Right ventricle myocardium superior (tissue), 1 donor: ENCODE measurements around the gene COP1. TPM values are rescaled to one million over a fixed set of nuclear protein-coding genes. Genes with fewer than 3 reads are reported as not detected.

Source experiments
- ATAC-seq: fragments of 200-7000 bp; cut with Tn5 transposase; one replicate; pipeline ENCODE4 v1.9.1; 2020; ENCODE audit warnings: mild to moderate bottlenecking; ENCODE audit not compliant: poor library complexity
- DNase-seq: peaks from one replicate; pipeline ENCODE4 v3.0.0-alpha.2; 2020
- intact Hi-C: fragments of 100-400 bp; cut with DNase I; formaldehyde crosslinking; loops from one replicate; pipeline ENCODE4 v1.11.2; 2022
- total RNA-seq: library from RNA; stranded (reverse); fragmentation: NEBNext Ultra II Directional; extraction: Animal tissue kit (Norgen Biotek cat#: 25700); gene quantifications from one replicate; pipeline ENCODE4 v1.2.1, GENCODE V29; 2021
- donor health status: DM: no; HTN: yes; CAD: no; lungs with severe emphysema.

Gene COP1
- total RNA-seq, 1 donor from 2014 or later, result 20.5 TPM

DNA sequence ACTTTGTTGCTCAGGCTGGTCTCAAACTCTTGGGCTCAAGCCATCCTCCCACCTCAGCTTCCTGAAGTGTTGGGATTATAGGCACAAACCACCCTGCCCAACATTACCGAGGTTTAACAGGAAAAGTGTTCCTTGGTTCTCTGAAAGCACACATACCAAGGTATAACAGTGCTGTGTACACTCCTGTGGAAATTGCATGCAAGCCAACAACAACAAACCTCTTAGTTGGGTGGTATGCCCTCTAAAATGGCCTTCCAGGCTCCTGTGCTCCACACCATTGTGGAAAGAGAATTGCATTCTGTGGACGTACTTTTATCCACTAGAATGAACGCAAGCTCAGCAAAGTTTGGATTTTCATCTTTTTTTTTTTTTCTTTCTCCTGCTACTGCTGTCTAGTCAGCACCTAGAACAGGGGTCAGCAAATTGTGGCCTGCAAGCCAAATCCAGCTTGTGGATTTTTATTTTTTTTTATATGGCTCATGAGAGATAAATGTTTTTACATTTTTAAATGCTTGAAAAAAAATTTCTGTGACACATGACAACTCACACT, 271.4 kb downstream of the COP1 start:
- intact Hi-C loops, result no loop called here
- ATAC-seq (no peak), DNase-seq (no peak)

DNA sequence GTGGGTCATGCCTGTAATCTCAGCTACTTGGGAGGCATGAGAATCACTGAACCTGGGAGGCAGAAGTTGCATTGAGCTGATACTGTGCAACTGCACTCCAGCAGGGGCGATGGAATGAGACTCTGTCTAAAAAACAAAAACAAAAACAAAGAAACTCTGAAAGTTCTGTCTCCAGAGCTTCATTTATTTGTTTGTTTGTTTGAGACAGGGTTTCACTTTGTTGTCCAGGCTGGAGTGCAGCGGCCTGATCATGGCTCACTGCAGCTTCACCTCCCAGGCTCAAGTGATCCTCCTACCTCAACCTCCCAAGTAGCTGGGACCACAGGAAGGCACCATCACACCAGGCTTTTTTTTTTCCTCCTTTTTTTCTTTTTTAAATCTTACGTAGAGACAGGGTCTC, 271.9 kb downstream of the COP1 start:
- DNase-seq (no peak), ATAC-seq (no peak)
- intact Hi-C loops, result no loop called here

- intact Hi-C loops, result no loop called here
- DNase-seq, result no peak
Measured at GRCh38 chr1:175933801-175934200, 273.3 kb downstream of the COP1 start.

GRCh38 chr1:175927944-175928343, 279.1 kb downstream of the COP1 start:
- ATAC-seq, result no peak
- intact Hi-C loops, result no loop called here
- DNase-seq, result no peak

More at GRCh38 chr1:175933801-175934200, 273.3 kb downstream of the COP1 start:
- no peak for ATAC-seq

- intact Hi-C loops, result no loop called here
- ATAC-seq (no peak), DNase-seq (no peak)
Measured at GRCh38 chr1:175922254-175922881, 284.7 kb downstream of the COP1 start.

DNA sequence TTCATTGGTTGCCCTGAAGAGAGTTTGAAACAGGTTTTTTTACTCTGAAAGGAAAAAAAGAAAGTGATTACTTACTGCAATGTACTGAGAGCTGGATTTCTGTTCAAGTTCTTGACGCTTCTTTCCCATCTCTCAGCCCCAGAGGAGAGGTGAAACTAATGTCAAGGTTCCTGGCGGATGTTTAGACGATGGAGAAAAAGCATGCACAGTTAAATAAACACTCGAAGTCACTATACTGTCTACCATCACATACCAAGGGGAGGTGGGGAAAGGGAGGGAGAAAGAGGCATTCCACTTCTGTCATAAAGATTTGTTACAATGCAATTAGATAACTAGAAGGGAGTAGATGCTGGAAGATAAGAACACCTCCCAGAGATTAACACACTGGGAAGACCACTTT, 286.7 kb downstream of the COP1 start:
- DNase-seq, result no peak
- intact Hi-C loops, result no loop called here
- no peak for ATAC-seq

DNA sequence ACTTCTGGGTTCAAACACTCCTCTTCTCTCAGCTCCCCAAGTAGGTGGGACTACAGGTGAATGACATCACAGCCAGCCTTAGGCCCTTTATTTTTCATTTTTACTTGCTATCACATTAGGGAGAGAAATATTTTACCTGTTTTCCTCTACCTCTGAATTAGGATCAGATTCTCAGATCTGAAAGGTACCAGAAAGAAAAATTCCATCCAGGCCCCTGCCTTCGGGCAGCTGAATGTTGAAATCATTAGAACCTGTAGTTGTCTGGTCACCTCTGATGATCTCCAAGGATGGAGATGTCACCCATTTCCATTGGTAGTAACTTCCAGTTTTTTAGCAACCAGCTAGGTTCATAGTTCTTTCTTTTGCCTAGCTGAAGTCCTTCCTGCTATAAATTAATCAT, 288.1 kb downstream of the COP1 start:
- intact Hi-C loops, result no loop called here
- ATAC-seq, result no peak
- DNase-seq, result no peak

DNA sequence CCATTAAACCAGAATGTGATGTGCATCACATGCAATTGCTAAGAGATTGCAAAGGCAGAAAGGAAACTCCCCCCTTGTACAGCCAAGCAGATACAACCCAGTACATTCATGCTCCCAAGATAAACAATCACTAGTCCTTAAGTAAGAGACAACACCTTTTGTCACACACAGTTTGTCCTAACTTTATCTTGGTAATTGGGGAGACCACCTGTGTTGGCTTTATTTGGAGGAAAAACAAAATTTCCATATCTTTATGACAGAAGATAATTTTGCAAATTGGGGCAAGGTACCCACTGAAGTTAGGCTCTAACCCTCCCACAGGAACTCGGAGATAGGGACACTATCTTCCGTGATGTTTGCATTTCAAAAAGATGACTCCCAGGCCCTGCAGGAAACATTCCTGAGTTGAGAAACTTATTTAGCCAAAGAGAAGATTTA, 288.7 kb downstream of the COP1 start:
- intact Hi-C loops, result no loop called here
- no peak for DNase-seq
- no peak for ATAC-seq

GRCh38 chr1:175914115-175914514, 293.0 kb downstream of the COP1 start:
- intact Hi-C loops, result no loop called here
- no peak for DNase-seq
- ATAC-seq, result no peak

DNA sequence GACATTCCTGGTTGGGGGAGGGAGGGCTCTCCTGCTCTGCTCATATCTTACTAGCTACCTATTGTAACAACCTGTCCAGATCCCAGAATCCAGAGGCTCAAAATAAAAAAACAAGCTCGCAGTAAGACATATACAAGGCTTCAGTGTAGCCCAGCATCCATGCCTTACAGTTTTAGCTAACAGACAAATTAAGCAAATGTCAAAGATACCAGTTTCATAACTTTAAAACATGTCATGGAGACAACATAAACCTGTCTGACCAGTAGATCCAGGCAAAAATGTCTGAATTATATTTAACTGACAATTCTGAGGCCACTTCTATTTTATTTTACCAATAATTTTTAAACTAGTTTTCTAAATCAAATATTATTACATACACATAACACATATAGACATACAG, 295.9 kb downstream of the COP1 start:
- no peak for ATAC-seq
- intact Hi-C loops, result no loop called here
- no peak for DNase-seq

DNA sequence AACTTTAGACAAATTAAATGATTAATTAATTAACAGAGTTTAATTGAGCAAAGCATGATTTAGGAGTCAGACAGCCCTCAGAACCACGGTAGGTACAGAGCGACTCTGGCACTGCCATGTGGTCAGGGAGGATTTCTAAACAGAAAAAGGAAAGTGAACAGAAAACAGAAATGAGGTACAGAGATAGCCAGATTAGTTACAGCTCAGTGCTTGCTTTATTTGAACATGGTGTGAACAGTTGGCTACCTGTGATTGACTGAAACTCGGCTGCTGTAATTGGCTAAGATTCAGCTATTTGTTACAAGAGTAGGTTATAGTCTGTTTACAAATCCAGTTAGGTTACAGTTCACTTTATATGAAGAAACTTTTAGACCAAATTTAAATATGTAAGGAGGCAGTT, 300.7 kb downstream of the COP1 start:
- intact Hi-C loops, result no loop called here
- ATAC-seq, result no peak
- DNase-seq, result no peak

DNA sequence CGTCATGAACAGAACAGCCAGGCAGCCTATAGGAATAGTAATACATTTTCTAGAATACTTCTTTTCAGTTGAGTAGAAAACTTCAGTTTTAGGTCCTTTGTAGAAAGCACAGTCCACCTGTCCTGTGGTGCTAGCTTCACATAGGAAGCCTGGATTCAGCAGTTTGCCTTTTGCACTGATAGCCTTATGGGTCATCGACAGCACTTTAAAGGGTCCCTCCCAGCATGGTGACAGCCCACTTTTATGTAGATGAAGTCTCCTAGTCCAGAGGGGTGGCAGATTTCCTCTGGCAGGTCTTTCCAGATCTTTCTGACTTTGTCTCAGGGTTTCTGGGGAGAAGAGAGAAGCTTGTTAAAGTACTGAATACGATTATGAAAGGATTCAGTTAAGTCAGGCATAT, 302.3 kb downstream of the COP1 start:
- intact Hi-C loops, result no loop called here
- DNase-seq (no peak), ATAC-seq (no peak)

DNA sequence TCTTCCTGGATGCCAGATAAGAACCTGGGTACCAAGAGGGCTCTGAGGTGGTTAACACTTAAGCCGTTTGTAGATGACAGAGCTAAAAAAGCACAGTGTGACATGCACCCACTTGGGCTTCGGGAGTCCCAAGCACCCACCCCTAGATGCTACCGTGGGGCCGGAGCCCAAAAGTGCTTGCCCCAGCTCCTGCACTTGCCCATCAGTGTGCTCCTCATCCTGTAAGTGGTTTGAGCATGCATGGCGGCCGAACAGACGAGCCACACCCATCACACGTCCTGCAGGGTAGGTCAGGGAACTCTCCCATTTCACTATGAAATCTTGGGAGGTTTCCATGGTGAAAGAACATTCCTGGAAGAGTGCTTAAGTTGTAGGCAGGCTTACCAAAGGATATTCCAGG, 304.8 kb downstream of the COP1 start:
- intact Hi-C loops, result no loop called here
- no peak for ATAC-seq
- DNase-seq, result no peak

DNA sequence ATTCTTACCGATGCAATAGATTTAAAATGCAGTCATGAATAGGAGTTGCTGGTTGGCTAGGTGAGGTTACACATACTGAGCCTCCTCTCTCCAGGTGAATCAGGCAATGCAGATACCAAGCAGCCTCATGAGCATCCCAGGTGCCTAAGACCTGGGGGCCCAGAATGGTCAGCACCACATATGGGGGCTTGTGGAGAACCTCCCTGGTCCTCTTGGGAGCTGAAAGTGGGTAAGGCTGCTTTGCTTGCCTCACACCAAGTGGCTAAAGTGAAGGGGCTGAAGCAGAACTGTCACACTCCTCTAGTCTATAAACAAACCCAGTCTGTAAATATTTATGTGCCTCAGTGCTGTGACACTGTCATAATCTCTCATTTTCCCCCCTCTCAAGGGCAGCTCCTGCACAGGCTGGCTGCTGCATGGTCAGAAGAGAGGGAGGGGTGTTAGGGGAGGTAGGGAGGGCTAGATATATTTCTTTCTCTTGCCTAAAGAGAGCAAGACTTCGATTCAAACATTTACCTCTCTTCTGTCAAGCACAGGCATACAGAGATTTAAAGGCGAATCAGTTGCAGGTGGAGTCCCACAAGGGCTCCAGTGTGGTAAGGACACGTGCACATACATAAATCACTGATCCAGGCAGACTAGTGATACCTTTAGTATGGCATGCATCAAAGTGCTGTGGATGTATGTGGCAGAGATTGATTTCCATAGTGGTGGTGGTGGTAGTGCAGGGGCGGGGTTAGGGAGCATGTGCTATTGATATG, 305.8 kb downstream of the COP1 start:
- intact Hi-C loops, result no loop called here

GRCh38 chr1:175900171-175900570, 306.9 kb downstream of the COP1 start:
- DNase-seq, result no peak
- ATAC-seq, result no peak
- intact Hi-C loops, result no loop called here

More for the DNA sequence above, 305.8 kb downstream of the COP1 start:
- ATAC-seq (no peak), DNase-seq (no peak)

- intact Hi-C loops, result no loop called here
- no peak for DNase-seq
- no peak for ATAC-seq
Measured at GRCh38 chr1:175895966-175896365, 311.1 kb downstream of the COP1 start.
